K562 (cell line): ENCODE data around the gene ZIC2.

ENCODE experiments used
- CC2D1A ChIP-seq: fragments of 450-650 bp; IDR thresholded peaks from 2 replicates; pipeline ENCODE4 v1.6.1; 2017; ENCODE audit warnings: mild to moderate bottlenecking
- HCFC1 ChIP-seq: IDR thresholded peaks from 2 replicates; pipeline ENCODE4 v1.6.1; 2012; ENCODE audit warnings: low read depth, low read length, improper control_type of control experiment
- JUN ChIP-seq, 2 experiments: sonication (generic) in 1 of 2; formaldehyde crosslinking in 1 of 2; IDR thresholded peaks; 2 replicates each; pipeline versions ENCODE4 v1.6.1 to v1.8.0; 2012 to 2022; ENCODE audit warnings: borderline replicate concordance in 2 of 2, mild to moderate bottlenecking in 2 of 2, improper control_type of control experiment in 1 of 2, low read depth in 1 of 2, low read length in 1 of 2, missing genetic modification reagents in 1 of 2
- MAZ ChIP-seq, 2 experiments: fragments of 450-650 bp in 1 of 2; sonication (generic) in 1 of 2; formaldehyde crosslinking; IDR thresholded peaks in 1 of 2; conservative IDR thresholded peaks in 1 of 2; 2 replicates each; pipeline versions ENCODE4 v1.4.0 to v1.5.0; 2020; ENCODE audit warnings: mild to moderate bottlenecking in 1 of 2, missing genetic modification reagents in 1 of 2
- MTF1 ChIP-seq: fragments of 250-450 bp; sonication (Bioruptor Pico); IDR thresholded peaks from 2 replicates; pipeline ENCODE4 v1.9.0; 2021; ENCODE audit warnings: moderate library complexity, mild to moderate bottlenecking, inconsistent platforms, borderline replicate concordance
- NR2C2 ChIP-seq, 2 experiments: fragments of 200-800 bp in 1 of 2; sonication (Bioruptor generic) in 1 of 2; sonication (generic) in 1 of 2; formaldehyde crosslinking in 1 of 2; IDR thresholded peaks; 2 replicates each; pipeline versions ENCODE4 v1.6.1 to v1.8.0; 2016 to 2022; ENCODE audit warnings: mild to moderate bottlenecking in 1 of 2, missing compliant biosample characterization in 1 of 2, missing genetic modification characterization in 1 of 2, missing genetic modification reagents in 1 of 2
- PPARD ChIP-seq: fragments of 250-450 bp; sonication (Bioruptor Pico); IDR thresholded peaks from 2 replicates; pipeline ENCODE4 v1.8.0; 2022; ENCODE audit warnings: inconsistent platforms, mild to moderate bottlenecking, moderate library complexity
- TAF1 ChIP-seq: IDR thresholded peaks from 2 replicates; pipeline ENCODE4 v1.6.1; 2011; ENCODE audit warnings: mild to moderate bottlenecking, low read length, moderate library complexity; ENCODE audit not compliant: insufficient read depth, control insufficient read depth, severe bottlenecking; ENCODE audit errors: extremely low read depth
- TF ChIP-seq, protein P1 (sequence below): sonication (generic); formaldehyde crosslinking; IDR thresholded peaks from 2 replicates; pipeline ENCODE4 v1.8.1; 2023; ENCODE audit warnings: mild to moderate bottlenecking, missing genetic modification reagents

DNA sequence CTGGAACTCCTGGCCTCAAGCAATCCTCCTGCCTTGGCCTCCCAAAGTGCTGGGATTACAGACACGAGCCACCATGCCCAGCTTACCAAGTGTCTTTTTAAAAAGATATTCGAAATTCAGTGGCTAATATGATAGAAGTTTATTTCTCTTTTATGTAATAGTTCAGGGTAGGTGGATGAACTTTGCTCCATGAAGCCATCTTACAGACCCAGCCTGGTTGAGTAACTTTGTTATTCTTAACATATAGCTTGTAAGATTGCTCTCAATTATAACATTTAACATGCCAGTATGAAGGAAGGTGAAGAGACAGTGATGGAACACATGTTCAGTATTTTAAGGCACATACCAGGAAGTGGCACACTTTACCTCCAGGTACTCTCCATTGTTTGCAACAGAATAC is 42.4 kb downstream of the ZIC2 start:
- TF ChIP-seq MAZ (CRISPR knock-in tag; conservative IDR thresholded peaks at IDR 0.05 in 1 of 2, IDR thresholded peaks at IDR 0.05 in 1 of 2) (no peak), NR2C2 (CRISPR knock-in tag; IDR thresholded peaks at IDR 0.05) (no peak), NR2C2 (tag; IDR thresholded peaks at IDR 0.05) (no peak), MTF1 (CRISPR knock-in tag) (no peak), TAF1 (no peak), HCFC1 (no peak), CC2D1A (no peak), JUN (IDR thresholded peaks at IDR 0.05; ENCODE audit: borderline replicate concordance, low read depth, low read length) (no peak), JUN (CRISPR knock-in tag; IDR thresholded peaks at IDR 0.05; ENCODE audit: borderline replicate concordance) (no peak), PPARD (CRISPR knock-in tag) (no peak)
- TF ChIP-seq, protein P1, sequence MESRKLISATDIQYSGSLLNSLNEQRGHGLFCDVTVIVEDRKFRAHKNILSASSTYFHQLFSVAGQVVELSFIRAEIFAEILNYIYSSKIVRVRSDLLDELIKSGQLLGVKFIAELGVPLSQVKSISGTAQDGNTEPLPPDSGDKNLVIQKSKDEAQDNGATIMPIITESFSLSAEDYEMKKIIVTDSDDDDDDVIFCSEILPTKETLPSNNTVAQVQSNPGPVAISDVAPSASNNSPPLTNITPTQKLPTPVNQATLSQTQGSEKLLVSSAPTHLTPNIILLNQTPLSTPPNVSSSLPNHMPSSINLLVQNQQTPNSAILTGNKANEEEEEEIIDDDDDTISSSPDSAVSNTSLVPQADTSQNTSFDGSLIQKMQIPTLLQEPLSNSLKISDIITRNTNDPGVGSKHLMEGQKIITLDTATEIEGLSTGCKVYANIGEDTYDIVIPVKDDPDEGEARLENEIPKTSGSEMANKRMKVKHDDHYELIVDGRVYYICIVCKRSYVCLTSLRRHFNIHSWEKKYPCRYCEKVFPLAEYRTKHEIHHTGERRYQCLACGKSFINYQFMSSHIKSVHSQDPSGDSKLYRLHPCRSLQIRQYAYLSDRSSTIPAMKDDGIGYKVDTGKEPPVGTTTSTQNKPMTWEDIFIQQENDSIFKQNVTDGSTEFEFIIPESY (CRISPR knock-in tag), result no peak
